ENCODE measurements around the gene USP22. TPM values are rescaled to one million over a fixed set of nuclear protein-coding genes. Genes with fewer than 3 reads are reported as not detected.

Gene USP22
- total RNA-seq, 6 experiments from 2014 or later = 215 to 270 (median 241) TPM

DNA sequence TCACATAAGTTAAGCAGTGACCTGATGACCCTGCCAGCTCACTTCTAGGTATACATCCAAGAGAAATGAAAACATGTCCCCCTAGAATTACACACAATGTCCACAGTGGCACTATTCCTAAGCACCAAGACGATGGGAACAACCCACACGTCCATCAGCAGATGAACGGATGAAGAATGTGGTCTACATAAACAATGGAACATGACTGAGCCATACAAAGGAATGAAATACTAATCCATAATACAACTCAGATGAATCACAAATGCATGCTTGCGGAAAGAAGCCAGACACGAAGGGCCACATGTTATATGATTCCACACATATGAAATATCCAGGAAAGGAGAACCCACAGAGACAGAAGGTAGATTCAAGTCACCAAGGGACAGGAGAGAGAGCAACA, 17.4 kb downstream of the USP22 start:
- peaks cover 35% of the 10 kb centered on the region for H3K36me3 Mint-ChIP-seq (ENCODE audit: low read depth)
- no peak for DNase-seq

DNA sequence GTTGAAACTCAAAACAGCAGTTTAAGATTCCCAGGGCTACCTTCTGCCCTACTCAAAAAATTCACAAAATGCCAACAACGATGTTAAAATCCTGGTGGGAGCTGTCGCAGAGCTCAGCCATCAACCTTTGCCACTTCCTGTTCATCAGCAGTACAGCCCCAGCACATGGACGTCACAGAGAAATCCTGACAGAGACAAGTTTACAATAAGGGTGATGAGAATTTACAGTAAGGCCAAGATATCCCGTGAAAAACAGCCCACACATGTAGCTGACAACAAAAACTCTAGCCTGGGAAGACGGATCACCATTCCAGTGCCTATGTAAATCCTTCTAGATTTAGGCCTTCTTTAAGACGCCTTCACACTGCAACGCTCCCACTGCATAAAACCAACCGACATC, 18.8 kb downstream of the USP22 start:
- H3K27me3 Mint-ChIP-seq (ENCODE audit: insufficient read depth) = no peaks in the 10 kb centered on the region; the same call in 1 of the 2 replicates
- H3K4me3 Mint-ChIP-seq = no peak overlapping the region
- no peak overlapping the region for H3K27ac Mint-ChIP-seq
- peaks cover 45% of the 10 kb centered on the region for H3K36me3 Mint-ChIP-seq (ENCODE audit: low read depth)
- peaks cover 39% of the 10 kb centered on the region for H3K4me1 Mint-ChIP-seq (ENCODE audit: low read depth)
- no peaks in the 10 kb centered on the region for H3K9me3 Mint-ChIP-seq
- no peak for DNase-seq
- TF ChIP-seq, protein P1, sequence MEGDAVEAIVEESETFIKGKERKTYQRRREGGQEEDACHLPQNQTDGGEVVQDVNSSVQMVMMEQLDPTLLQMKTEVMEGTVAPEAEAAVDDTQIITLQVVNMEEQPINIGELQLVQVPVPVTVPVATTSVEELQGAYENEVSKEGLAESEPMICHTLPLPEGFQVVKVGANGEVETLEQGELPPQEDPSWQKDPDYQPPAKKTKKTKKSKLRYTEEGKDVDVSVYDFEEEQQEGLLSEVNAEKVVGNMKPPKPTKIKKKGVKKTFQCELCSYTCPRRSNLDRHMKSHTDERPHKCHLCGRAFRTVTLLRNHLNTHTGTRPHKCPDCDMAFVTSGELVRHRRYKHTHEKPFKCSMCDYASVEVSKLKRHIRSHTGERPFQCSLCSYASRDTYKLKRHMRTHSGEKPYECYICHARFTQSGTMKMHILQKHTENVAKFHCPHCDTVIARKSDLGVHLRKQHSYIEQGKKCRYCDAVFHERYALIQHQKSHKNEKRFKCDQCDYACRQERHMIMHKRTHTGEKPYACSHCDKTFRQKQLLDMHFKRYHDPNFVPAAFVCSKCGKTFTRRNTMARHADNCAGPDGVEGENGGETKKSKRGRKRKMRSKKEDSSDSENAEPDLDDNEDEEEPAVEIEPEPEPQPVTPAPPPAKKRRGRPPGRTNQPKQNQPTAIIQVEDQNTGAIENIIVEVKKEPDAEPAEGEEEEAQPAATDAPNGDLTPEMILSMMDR (IDR thresholded peaks at IDR 0.05) = no peak

More for the DNA sequence above, 17.4 kb downstream of the USP22 start:
- H3K27ac Mint-ChIP-seq = peak overlapping the region; percentile 42
- TF ChIP-seq, protein P1 (IDR thresholded peaks at IDR 0.05) = no peak
- peaks cover 54% of the 10 kb centered on the region for H3K4me1 Mint-ChIP-seq (ENCODE audit: low read depth)
- H3K27me3 Mint-ChIP-seq (ENCODE audit: insufficient read depth) = no peaks in the 10 kb centered on the region; the same call in 1 of the 2 replicates
- H3K4me3 Mint-ChIP-seq = no peak overlapping the region
- no peaks in the 10 kb centered on the region for H3K9me3 Mint-ChIP-seq

DNA sequence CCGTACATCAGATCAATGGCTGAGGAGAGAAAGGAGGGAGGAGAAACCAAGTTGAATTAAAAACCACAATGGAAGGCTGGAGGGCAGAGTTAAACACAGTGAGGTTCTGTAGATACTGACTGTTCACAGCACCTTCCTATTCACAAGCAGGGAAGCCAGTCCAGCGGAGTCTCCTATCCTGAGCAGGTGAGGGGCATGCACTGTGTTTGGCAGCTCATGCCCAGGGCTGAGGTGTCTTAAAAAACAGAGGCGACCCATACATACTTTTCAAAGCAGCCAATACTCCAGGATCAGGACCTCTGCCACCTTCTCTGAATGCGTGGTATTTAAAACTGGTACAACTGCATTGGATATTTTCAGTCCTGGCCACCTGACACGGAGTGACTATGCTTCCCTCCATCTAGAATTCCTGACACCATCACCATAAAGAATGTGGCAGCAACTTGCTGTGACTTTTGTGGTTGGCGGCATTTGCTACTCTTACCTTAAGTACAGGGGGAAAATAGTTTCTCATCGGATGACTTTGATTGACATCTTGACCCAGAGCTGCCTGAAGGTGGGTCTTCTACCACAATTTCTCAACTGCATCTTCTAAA, 21.5 kb downstream of the USP22 start:
- H3K27me3 Mint-ChIP-seq (ENCODE audit: insufficient read depth) = no peaks in the 10 kb centered on the region; the same call in 1 of the 2 replicates
- TF ChIP-seq, protein P1 (IDR thresholded peaks at IDR 0.05) = no peak
- peaks cover 62% of the 10 kb centered on the region for H3K36me3 Mint-ChIP-seq (ENCODE audit: low read depth)
- DNase-seq = no peak
- H3K4me1 Mint-ChIP-seq (ENCODE audit: low read depth) = peaks cover 28% of the 10 kb centered on the region
- no peak overlapping the region for H3K27ac Mint-ChIP-seq
- H3K4me3 Mint-ChIP-seq = no peak overlapping the region
- no peaks in the 10 kb centered on the region for H3K9me3 Mint-ChIP-seq

DNA sequence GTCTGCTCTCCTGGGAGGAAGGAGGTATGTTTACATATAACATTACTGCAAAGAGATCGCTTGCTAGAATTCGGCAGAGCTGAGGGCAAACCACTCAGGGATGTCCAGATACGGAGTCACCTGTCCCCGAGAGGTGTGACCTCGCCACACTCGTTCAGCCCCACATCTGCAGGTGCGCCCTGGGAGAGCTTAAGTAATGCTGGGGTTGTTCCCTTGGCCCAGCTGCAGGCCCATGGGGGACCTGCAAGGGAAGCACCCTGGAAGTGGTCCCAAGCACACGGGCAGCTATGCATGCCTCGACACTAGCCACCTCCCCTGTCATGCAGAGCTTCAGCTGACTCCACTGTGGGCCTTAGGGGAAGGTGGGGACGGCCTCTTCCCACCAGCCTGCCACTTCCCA, 22.2 kb downstream of the USP22 start:
- TF ChIP-seq, protein P1 (IDR thresholded peaks at IDR 0.05) = no peak
- Mint-ChIP-seq H3K9me3 (no peaks in the 10 kb centered on the region), H3K36me3 (ENCODE audit: low read depth) (peaks cover 63% of the 10 kb centered on the region), H3K27me3 (ENCODE audit: insufficient read depth) (no peaks in the 10 kb centered on the region; the same call in 1 of the 2 replicates), H3K27ac (no peak overlapping the region), H3K4me1 (ENCODE audit: low read depth) (peaks cover 24% of the 10 kb centered on the region), H3K4me3 (no peak overlapping the region)
- no peak for DNase-seq

DNA sequence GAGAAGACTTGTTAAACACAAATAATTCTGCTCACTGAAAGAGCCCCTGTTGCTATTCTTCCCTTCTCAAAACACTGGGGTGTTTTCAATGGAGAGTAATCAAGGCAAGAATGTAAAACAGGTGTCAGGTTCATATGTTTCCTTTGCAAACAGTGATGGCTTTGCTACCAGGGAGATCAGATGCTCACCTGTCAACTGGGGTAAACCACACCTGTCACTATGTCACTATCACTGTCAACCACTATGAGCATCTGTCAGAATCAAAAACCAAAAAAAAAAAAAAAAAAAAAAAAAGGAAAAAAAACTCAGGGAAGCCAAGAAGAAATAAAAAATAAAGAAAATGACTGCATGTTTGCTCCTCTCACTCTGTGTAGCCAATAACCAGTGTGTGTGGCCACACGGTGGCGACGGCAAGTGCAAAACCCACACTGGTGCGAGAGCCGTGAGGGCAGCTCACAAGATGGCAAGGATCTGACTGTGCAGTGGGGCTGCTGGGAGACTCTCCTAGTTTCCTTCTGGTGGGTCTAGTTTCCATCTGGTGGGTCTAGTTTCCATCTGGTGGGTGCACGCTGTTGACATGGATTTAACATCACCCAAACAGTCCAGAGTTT, 22.7 kb downstream of the USP22 start:
- Mint-ChIP-seq H3K27ac (no peak overlapping the region), H3K9me3 (no peaks in the 10 kb centered on the region), H3K27me3 (ENCODE audit: insufficient read depth) (no peaks in the 10 kb centered on the region), H3K4me3 (no peak overlapping the region), H3K4me1 (ENCODE audit: low read depth) (peaks cover 19% of the 10 kb centered on the region), H3K36me3 (ENCODE audit: low read depth) (peaks cover 58% of the 10 kb centered on the region)
- DNase-seq = peak; percentile 35
- TF ChIP-seq, protein P1 (IDR thresholded peaks at IDR 0.05) = peak; percentile 59
